HG02938 (cell line): Measurements from ENCODE around the gene CDH11.

Experiments
- ATAC-seq: cut with Tn5 transposase; IDR thresholded peaks from one replicate; pipeline ENCODE4 v1.9.1; 2021; ENCODE audit warnings: mild to moderate bottlenecking, moderate library complexity; ENCODE audit not compliant: unreplicated experiment

The CDH11 gene

DNA sequence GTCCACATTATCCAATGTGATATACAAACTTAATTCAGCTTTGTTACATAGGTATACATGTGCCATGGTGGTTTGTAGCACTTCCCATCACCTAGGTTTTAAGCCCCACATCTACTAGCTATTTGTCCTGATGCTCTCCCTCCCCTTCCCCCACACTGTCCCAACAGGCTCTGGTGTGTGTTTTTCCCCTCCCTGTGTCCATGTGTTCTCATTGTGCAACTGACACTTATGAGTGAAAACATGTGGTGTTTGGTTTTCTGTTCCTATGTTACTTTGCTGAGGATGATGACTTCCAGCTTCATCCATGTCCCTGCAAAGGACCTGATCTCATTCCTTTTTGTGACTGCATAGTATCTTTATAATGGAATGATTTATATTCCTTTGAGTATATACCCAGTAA, 196.7 kb downstream of the CDH11 start:
- ATAC-seq: no peak

DNA sequence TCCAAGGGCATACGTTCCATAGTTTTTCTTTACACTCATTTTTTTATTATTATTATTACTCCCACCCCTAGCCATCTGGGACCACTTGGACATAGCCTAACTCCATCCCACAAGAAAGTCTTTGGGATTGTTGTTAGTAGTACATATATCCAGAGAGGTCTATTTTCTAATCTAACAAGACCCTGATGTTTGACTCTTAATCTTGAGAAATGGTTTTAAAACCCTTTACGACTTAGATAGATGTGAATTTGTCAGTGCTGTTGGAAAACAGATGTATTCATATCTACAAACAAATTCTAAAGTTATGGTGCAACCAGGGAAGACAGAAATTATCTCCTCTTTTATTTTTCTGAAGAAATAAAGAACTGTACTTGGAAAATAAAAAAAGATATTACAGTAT, 197.8 kb downstream of the CDH11 start:
- no peak for ATAC-seq

DNA sequence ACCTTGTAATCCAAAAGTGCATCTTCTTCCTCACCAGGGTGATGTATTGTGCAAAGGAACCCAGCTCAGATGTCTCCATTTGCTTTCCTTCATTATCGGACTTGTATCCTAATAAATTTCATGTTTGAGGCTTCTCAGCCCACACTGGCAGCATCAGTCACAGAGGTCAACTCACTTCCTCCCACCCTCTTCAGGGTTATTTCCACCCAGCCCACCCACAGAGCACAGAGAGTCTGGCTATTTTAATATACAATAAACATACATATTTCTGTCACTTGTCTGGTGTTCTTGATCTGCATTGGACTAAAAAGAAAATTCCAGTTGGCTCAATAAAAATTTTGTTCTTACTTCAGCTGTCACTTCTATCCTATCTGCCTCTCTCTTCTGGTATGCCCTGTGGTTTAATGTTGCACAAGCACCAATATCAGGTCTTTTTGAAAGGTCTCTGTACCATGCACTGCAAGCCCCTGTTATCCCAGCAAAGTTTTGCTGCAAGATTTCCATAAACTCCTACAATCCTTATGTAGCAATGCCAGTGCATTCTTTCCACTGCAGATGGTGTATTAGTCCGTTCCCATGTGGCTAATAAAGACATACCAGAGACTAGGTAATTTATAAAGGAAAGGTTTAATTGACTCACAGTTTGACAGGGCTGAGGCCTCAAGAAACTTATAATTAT, 201.8 kb downstream of the CDH11 start:
- ATAC-seq: no peak

DNA sequence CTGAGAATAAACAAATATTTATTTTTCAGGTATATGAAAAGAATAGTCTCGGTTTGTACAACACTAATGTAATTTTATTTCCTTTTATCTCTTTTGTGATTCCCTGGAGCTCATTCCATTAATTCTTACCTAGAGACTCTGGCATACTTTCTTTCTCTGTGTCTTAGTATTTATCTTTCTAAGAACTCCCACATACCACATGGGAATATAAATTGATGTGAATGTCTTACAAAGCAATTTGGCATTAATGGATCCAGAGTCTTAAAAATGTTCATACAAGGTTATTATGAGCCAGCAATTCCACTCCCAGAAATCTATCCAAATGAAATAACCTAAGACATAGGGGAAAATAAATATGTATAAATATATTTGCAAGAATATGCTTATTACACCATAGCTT, 202.7 kb downstream of the CDH11 start:
- ATAC-seq: no peak

DNA sequence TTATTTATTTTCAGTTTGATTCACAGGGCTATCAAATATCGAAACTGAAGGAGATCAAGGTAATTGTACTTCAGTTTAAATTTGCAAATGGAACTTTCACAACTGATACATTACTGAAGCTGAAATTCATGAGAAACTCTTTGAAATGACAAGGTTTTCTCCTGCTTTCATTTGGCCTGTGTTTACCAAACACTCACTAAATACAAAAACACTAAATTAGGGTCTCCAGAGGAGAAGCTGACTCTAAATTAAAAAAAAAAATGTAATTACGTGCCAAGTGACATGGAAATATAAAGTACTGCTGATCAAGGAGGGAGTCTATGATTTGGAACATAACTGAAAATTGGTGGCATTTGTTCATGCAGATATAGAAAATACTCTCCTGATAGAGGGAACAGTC, 205.8 kb downstream of the CDH11 start:
- ATAC-seq: no peak

DNA sequence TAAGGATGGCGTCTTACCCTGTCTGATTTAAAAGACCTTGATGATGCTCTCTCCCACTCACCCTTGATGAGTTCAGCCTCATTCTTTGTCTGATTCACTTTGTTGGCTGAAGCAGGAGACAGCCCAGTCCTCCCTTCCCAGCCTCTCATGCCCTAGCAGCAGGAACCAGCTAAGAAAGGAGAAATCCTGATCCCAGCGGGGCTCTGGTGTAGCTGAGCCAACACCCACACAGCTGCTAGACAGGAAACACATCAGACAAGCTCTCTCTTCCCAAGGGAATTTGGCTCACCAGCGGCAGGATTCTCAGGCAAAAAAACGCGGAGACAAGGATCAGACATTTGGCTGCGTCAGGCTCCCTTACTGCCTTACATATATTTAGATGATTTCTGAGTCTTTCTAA, 211.5 kb downstream of the CDH11 start:
- ATAC-seq: no peak

DNA sequence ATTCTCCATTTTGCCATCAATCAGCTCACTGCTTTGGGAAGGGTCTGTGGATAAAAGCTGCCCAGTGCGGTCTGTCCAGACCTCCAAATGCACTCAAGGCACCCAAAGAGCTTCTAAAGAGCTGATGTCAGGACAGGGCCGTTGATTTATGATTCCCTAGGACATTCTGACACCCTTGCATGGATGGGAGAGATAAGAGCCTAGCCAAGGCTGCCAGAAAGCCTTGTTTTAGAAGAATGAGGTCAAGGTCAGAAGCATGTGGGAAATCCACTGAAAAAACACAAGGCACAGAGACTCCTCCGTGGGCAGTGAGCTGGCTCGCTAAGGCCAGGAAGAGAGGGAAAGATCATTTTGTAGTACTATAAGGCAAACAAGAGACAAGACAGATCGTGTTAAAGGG, 214.0 kb downstream of the CDH11 start:
- no peak for ATAC-seq

DNA sequence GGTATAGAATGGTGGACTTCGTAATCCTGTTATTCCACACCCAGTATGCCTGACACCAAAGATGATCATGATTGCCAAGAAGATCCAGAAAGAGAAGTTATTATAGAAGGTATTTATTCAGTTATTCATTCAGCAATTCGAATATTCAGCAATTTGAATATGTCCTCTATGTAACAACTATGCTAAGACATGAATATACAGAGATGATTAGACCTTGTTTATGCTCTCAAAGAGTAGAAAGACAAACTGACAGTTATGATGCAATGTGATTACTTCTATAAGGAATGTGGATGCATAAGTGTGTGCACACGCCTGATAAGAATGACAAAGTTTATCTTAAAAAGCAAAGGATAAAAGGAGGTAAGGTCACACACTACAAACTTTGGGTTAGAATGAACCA, 218.1 kb downstream of the CDH11 start:
- no peak for ATAC-seq

DNA sequence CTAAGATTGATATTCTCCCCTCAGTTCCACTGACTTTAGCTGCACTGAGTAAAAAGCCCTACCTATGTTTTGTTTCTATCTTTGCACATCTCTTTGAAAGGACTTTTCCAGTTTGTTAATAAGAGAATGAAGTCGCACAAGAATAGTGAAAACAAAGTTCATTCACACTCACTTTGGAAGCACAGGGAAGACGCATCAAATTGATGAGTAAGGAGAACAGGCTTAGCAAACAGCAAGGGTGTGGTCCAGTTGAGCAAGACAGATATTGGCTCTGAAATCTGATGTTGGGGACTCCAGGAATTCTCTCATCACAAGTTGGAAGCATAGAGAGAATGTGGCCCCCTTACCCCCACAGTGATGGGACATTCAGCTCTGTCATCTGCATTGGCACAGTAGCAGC, 221.3 kb downstream of the CDH11 start:
- ATAC-seq: no peak

DNA sequence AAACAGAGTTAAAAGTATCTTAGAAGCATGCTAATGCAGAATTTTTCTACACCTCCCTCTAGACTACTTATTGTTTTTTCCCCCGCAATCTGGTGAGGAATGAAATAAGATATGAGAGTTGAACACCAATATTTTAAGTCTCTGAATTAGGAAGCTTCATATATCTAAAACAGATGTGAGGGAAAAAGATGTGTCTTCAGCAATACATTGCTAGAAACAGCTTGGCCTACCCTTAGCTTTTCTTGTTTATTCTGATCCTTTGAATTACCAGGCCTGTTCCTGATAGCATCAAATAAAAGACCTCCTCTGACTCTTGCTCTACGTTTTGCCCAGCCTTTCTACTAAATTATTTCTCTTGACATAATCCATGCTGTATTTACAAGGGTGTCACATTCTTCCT, 221.8 kb downstream of the CDH11 start:
- ATAC-seq: no peak

DNA sequence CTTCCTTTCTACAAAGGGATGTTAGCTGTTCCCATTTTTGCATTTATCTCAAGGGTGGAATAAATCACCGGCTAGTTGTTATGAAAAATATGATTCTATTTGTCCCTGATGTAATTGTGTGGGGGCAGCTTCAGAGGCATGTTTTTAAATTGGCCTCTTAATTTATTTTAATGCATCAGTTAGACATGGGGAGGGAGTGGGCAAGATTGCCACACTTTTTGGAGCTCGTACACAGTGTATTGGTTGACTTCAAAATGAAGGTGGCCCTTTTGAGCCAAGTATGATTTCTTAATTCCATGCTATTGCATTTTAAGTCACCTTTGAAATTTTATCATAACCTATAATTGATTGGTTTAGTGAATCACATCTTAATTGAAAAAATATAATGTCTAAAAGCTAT, 223.7 kb downstream of the CDH11 start:
- no peak for ATAC-seq
